ENCODE data around the gene ARHGAP15. TPM values are rescaled to one million over a fixed set of nuclear protein-coding genes. Genes with fewer than 3 reads are reported as not detected.
A peak's percentile ranks its signal among the peaks of the same experiment; 100 is the strongest.

ARHGAP15 gene
- total RNA-seq, 1 experiment from 2014 or later = not detected

- DNase-seq (ENCODE audit: low read depth) = no peak
These were observed 264.8 kb downstream of the ARHGAP15 start for GRCh38 chr2:143394062-143394461.

DNA sequence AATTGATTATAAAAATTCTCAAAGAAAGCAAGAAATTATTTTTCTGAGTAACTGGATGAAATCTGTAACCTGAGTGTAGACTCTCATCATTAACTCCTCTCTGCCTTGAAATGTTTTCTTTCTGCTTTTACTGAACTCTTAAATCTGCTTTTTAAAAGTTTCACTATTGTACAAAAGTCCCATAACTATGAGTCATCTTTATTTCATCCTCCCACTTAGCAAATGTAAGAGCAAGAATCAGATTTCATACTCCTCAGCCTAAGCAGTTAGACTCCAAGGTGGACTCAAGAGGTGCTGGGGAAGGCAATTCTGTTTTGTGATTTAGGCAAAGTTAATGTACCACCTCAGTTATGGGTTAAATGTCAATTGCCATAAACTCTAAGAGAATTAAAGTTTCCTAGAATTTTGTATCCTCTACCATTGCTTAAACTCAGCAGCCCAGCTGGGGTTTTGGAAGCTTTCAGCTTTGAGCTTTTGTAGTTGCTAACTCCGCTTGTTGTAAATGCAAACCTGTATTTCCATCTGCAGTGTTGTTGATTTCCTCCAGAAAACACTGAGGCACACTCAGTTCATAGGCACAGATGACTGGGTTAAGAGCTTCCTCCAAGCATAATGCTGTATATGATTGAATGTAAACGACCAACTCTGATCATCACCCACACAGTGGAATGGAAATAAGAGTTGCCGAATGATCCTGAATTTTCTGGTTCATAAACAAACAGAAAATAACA is 268.8 kb downstream of the ARHGAP15 start:
- DNase-seq (ENCODE audit: low read depth) = peak; percentile 49

DNA sequence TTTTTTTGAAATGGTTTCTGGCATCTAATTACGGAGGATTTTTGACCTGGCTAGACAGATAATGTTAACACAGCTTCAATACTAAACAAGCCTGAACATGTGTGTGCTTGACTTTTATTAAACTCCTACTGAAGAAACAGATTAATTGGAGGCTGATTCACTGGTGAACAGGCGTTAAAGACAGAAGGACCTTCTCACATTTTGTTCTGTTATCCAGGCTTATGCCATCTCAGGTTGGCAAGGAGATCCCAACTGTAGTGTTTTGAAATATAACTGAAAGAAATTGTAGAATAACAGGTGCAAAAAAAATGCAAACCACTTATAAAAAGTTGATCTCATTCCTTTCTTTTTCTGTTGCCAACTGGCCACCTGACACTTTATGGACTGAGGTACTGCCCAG is 269.6 kb downstream of the ARHGAP15 start:
- no peak for DNase-seq (ENCODE audit: low read depth)

- no peak for DNase-seq (ENCODE audit: low read depth)
These were observed 270.4 kb downstream of the ARHGAP15 start for GRCh38 chr2:143399631-143400069.

GRCh38 chr2:143401861-143402260 is 272.6 kb downstream of the ARHGAP15 start:
- no peak for DNase-seq (ENCODE audit: low read depth)

DNA sequence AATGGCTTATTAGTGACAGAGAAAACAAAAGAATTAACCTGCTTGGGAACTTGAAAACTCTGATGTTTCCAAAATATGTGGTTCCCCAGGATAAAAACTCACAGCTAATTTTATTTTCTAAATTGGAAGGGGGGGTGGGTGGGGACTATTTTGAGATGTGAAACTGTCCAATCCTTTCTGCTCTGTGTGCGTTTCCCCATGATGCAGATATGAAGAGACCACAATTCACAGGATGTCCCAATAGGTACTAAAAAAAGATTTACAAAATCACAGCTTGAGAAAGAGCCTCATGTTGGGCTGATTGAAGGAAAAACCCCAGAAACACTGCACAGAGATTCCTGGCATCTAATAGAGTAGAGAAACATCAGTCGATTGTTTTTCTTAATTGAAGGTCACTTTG is 273.2 kb downstream of the ARHGAP15 start:
- no peak for DNase-seq (ENCODE audit: low read depth)

GRCh38 chr2:143410082-143410897 is 281.1 kb downstream of the ARHGAP15 start:
- no peak for DNase-seq (ENCODE audit: low read depth)

DNA sequence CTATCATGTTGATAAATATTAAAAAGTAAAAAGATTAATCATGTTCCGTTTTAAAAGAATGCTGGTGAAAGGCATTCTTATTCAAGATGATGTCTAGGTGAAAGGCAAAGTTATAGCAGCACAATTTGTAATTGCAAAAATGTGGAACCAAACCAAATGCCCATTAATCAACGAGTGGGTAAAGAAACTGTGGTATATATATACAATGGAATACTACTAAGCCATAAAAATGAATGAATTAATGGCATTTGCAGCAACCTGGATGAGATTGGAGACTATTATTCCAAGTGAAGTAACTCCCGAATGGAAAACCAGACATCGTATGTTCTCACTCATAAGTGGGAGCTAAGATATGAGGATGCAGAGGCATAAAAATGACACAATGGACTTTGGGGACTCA is 286.4 kb downstream of the ARHGAP15 start:
- DNase-seq (ENCODE audit: low read depth) = no peak

GRCh38 chr2:143417428-143417827 is 288.2 kb downstream of the ARHGAP15 start:
- DNase-seq (ENCODE audit: low read depth) = no peak

GRCh38 chr2:143420313-143420712 is 291.1 kb downstream of the ARHGAP15 start:
- no peak for DNase-seq (ENCODE audit: low read depth)

- no peak for DNase-seq (ENCODE audit: low read depth)
These were observed 293.5 kb downstream of the ARHGAP15 start for GRCh38 chr2:143422681-143423080.

DNA sequence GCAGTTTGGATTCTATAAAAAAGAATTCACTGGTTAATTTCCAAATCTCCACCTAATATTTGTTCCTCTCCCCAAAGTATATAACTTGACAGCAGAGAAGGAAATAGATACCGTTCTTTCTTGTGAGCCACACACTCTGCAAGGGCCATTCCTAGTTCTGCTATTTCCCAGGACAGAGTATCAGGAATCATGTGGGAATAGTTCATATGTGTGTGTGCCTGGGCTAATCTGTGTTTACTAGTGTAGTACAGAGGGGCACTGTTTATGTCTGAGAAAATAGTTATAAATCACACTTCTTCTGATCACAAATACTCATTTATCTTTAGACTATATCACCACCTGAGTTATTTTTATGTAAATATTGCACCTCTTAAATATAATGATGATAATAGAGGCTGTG is 296.7 kb downstream of the ARHGAP15 start:
- DNase-seq (ENCODE audit: low read depth) = no peak

DNA sequence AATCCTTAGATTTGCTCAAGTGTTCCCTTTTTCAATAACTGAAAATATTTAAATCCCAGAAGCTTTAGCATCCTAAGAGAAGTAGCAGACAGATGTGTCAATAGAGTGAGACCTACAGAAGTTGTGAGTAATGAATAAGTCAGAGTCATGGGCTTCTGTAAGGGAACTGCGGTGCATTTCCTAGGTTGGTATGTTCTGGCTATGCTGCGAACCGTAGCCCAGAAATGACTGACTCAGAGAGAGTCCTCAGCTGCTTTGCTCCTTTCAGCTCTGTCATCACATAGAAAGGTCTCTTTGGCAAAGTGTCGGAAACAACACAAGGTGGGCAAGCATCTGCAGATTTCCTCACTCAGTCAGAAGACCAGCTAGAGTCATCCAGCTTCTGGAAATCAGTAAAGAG is 297.1 kb downstream of the ARHGAP15 start:
- peak; percentile 84 for DNase-seq (ENCODE audit: low read depth)

- peak; percentile 64 for DNase-seq (ENCODE audit: low read depth)
These were observed 299.5 kb downstream of the ARHGAP15 start for GRCh38 chr2:143428700-143429099.

DNA sequence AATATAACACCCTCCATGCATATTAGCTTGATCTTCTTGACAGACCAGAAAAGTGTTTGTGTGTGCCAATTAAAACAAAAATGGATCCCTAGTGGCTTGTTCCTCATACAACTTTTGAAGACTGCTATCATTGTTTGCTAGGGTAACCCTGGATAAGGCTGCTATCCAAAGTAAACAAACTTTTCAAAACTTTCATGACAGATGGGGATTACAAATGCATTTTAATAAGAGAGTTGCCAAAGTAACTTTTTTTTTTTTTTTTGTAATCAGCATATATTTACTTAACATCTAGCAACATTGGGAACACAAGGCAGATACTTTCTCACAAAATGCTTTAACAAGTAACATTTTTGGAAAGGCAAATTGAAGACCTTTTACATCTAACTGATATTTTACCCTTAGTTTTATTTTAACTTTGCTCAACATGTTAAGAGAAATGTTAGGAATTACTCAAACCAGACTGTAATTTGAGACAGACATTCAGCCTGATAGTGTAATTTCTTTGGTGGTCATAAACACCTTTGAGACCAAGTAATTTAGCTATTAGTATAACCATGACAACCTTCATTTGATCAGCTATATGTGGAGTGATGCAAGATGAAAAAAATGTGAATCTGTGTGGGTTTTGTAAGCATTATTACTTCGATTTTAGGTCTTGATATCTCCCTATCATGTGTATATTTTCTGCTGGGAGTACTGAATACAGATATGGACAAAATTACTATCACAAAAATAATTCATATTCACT is 300.9 kb downstream of the ARHGAP15 start:
- DNase-seq (ENCODE audit: low read depth) = no peak

DNA sequence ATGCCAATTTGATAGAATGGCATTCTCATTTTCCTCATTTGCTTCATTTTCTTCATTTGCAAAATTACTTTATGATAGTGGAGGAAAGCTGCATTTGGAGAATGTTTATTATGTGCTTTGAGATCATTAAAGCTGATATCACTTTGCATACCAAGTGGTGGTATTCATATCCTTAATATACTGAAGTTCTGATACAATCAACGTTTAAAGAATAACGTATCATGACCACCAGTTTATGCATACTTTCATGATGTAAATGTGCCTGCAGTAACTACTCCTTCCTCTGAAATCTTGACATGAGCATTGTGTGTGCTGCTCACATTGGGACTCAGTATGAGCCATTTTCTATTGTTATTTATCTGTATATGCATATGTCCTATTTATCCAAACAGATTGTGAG is 302.1 kb downstream of the ARHGAP15 start:
- DNase-seq (ENCODE audit: low read depth) = no peak

- no peak for DNase-seq (ENCODE audit: low read depth)
These were observed 304.0 kb downstream of the ARHGAP15 start for GRCh38 chr2:143433251-143433650.

DNA sequence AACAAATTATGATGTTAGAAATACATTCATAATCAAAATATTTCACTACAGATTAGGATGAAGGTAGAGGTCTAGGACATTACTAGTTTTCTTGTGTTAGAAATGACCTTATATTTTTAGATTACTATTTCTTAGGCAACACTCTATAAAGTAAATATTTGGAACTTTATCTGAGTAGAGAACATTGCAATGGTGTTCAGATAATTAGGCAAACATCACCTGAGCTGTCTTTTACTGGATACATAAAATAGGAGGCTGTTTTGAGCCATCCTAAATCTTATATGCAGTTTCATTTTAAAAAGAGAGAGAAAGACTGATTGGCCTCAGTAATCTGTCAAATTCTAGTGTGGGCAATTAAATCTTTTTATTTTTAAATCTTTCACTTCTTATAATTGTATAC is 304.6 kb downstream of the ARHGAP15 start:
- DNase-seq (ENCODE audit: low read depth) = no peak

DNA sequence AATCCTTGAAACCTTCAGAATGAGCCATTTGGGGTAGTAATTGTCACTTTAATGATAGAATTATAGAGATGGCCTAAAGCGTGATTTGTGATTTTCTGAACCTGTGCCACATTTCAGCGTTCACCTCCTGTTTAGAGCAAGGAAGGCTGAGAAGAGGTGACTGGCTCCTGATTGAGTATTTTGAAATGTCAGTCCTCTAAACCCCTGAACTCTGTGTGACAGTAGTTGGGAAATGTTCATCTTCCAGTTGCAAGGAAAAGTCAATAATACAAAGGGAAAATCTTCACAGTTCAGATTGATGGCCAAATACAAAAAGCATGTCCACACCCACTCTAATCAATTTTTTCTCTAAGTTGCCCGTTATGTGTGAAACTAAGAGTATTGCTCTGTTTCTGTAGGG is 305.2 kb downstream of the ARHGAP15 start:
- DNase-seq (ENCODE audit: low read depth) = no peak

GRCh38 chr2:143435131-143435530 is 305.9 kb downstream of the ARHGAP15 start:
- no peak for DNase-seq (ENCODE audit: low read depth)

DNA sequence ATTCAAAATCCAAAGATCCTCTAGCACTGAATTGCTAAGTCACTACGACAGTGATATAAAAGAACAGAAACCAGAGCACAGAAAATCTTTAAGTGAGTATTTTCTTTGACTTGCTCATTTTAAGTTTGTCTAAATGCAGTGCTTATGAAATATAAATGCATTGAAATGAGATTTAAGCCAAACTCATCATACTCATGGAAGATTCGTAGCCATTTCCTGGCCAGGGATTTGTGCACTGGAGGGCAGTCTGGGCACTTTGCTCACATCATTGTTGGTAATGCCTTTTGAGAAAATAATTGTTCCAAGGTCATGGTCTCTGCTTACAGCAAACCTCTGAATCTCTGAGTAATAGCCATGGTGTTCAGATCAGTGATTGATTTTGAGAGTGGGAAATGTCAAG is 307.7 kb downstream of the ARHGAP15 start:
- DNase-seq (ENCODE audit: low read depth) = no peak

DNA sequence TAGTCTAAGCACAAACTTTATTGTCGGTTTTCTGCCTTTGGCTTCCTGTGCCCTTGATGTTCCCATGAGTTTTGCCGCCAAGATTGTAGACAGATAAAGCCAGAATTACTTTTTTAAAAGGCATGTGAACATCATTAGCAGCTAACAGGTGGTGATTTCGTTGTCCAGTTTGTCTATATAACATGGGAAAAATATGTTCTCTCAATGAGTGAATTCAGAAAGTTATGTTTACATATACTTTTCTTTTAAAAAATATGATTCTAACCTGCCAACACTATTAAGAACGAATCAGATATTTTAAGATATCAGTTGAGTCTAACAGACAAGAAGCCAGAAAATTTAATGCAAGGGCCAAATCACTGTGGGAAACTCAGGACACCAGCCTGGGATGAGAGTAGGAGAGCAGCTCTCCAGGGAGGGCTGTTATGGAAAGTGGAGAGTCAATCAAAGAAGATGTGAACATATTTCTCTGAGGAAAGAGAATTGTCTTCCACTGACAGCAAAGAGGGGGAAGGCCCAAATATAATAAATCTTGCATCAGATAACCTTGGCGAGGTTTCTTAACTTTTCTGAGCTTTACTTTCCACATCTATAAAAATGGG is 311.3 kb downstream of the ARHGAP15 start:
- no peak for DNase-seq (ENCODE audit: low read depth)
